ENCODE measurements around the gene ANKS3.

GRCh38 chr16:4693296-4693955 is 40.6 kb downstream of the ANKS3 start, which contains the start of gene NUDT16L1:
- peak; percentile 49; the same call in 1 of the 2 replicates for TF ChIP-seq MAX (IDR thresholded peaks at IDR 0.05; ENCODE audit: low read depth, low read length)
- TF ChIP-seq CTCF (IDR thresholded peaks at IDR 0.05; ENCODE audit: low read depth, low read length): no peak
- peak; percentile 53 for TF ChIP-seq POLR2A (IDR thresholded peaks at IDR 0.05; ENCODE audit: extremely low read depth, insufficient read length)
- no peak; the same call in 1 of the 2 replicates for TF ChIP-seq MYC (IDR thresholded peaks at IDR 0.05; ENCODE audit: low read depth, low read length)

All from NB4 (cell line).